ENCODE results near the gene KLK3. TPM values are rescaled to one million over a fixed set of nuclear protein-coding genes. Genes with fewer than 3 reads are reported as not detected.
A peak's percentile ranks its signal among the peaks of the same experiment; 100 is the strongest.

KLK3 gene
- total and polyA plus RNA-seq, 2 of the 13 experiments (the other 11 are each of a cell fraction or from before 2014, with no cell fraction given) = not detected

DNA sequence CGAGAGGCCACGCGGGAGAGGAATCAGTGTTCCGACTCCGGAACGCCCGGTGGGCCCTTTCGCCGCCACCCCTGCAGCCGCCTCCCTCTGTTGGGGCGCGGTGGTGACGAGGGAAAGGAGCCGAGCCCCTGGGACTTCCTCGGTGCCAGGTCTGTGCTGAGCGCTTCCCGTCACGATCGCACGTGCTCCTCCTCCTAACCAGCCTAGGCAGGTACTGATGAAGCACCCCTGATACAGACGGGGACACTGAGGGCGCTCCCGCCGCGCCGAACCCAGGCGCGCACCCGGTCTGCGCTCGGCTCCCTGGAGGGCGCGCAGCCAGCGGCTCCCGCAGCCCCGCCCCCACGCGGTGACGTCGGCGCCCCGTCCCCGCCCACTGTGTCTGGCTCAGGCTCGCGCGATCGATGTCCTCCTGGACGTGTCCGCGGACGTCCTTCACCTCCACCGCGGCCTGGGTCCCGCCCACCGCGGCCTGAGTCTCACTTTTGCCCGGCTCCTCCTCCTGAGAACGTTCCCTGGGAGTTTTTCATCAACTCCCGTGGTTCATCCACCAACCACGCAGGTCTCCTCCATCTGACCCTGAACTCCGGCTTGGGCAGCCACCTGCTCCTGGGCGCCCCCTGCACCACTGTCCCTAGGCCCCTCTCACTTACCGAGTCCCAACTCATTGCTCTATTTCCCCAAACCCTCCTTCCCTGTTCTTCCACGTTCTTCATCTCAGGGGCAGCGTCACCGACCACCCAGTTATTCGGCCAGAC is 18.8 kb upstream of the KLK3 start (continued):
- TF ChIP-seq, protein P1, sequence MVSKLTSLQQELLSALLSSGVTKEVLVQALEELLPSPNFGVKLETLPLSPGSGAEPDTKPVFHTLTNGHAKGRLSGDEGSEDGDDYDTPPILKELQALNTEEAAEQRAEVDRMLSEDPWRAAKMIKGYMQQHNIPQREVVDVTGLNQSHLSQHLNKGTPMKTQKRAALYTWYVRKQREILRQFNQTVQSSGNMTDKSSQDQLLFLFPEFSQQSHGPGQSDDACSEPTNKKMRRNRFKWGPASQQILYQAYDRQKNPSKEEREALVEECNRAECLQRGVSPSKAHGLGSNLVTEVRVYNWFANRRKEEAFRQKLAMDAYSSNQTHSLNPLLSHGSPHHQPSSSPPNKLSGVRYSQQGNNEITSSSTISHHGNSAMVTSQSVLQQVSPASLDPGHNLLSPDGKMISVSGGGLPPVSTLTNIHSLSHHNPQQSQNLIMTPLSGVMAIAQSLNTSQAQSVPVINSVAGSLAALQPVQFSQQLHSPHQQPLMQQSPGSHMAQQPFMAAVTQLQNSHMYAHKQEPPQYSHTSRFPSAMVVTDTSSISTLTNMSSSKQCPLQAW (CRISPR knock-in tag; IDR thresholded peaks at IDR 0.05) = no peak
- no peak for TF ChIP-seq ZNF772 (CRISPR knock-in tag; IDR thresholded peaks at IDR 0.05)
- TF ChIP-seq, protein P2, sequence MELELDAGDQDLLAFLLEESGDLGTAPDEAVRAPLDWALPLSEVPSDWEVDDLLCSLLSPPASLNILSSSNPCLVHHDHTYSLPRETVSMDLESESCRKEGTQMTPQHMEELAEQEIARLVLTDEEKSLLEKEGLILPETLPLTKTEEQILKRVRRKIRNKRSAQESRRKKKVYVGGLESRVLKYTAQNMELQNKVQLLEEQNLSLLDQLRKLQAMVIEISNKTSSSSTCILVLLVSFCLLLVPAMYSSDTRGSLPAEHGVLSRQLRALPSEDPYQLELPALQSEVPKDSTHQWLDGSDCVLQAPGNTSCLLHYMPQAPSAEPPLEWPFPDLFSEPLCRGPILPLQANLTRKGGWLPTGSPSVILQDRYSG (CRISPR knock-in tag; IDR thresholded peaks at IDR 0.05) = no peak
- TF ChIP-seq ZNF431 (CRISPR knock-in tag; IDR thresholded peaks at IDR 0.05; ENCODE audit: borderline replicate concordance, low read depth) = peak; percentile 60; the same call in 1 of the 2 replicates
- TF ChIP-seq, protein P3, sequence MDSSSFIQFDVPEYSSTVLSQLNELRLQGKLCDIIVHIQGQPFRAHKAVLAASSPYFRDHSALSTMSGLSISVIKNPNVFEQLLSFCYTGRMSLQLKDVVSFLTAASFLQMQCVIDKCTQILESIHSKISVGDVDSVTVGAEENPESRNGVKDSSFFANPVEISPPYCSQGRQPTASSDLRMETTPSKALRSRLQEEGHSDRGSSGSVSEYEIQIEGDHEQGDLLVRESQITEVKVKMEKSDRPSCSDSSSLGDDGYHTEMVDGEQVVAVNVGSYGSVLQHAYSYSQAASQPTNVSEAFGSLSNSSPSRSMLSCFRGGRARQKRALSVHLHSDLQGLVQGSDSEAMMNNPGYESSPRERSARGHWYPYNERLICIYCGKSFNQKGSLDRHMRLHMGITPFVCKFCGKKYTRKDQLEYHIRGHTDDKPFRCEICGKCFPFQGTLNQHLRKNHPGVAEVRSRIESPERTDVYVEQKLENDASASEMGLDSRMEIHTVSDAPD (CRISPR knock-in tag; IDR thresholded peaks at IDR 0.05) = no peak
- no peak for TF ChIP-seq HNRNPK (IDR thresholded peaks at IDR 0.05; ENCODE audit: low read depth, low read length, poor library complexity, severe bottlenecking)
- no peak for TF ChIP-seq GATAD2A (CRISPR knock-in tag; IDR thresholded peaks at IDR 0.05)
- TF ChIP-seq EHMT2 (IDR thresholded peaks at IDR 0.05; ENCODE audit: borderline replicate concordance, low read depth, low read length) = no peak
- no peak for TF ChIP-seq KLF13 (CRISPR knock-in tag; IDR thresholded peaks at IDR 0.05)
- TF ChIP-seq RCOR2 (CRISPR knock-in tag; IDR thresholded peaks at IDR 0.05) = no peak
- peak; percentile 78; the same call in 1 of the 2 replicates for TF ChIP-seq ZNF335 (CRISPR knock-in tag; IDR thresholded peaks at IDR 0.05)
- peak; percentile 64 for TF ChIP-seq SP5 (CRISPR knock-in tag; IDR thresholded peaks at IDR 0.05; ENCODE audit: borderline replicate concordance, low read depth)
- TF ChIP-seq CC2D1A (CRISPR knock-in tag; IDR thresholded peaks at IDR 0.05) = no peak
- TF ChIP-seq, protein P4, sequence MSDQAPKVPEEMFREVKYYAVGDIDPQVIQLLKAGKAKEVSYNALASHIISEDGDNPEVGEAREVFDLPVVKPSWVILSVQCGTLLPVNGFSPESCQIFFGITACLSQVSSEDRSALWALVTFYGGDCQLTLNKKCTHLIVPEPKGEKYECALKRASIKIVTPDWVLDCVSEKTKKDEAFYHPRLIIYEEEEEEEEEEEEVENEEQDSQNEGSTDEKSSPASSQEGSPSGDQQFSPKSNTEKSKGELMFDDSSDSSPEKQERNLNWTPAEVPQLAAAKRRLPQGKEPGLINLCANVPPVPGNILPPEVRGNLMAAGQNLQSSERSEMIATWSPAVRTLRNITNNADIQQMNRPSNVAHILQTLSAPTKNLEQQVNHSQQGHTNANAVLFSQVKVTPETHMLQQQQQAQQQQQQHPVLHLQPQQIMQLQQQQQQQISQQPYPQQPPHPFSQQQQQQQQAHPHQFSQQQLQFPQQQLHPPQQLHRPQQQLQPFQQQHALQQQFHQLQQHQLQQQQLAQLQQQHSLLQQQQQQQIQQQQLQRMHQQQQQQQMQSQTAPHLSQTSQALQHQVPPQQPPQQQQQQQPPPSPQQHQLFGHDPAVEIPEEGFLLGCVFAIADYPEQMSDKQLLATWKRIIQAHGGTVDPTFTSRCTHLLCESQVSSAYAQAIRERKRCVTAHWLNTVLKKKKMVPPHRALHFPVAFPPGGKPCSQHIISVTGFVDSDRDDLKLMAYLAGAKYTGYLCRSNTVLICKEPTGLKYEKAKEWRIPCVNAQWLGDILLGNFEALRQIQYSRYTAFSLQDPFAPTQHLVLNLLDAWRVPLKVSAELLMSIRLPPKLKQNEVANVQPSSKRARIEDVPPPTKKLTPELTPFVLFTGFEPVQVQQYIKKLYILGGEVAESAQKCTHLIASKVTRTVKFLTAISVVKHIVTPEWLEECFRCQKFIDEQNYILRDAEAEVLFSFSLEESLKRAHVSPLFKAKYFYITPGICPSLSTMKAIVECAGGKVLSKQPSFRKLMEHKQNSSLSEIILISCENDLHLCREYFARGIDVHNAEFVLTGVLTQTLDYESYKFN (CRISPR knock-in tag; conservative IDR thresholded peaks at IDR 0.05) = no peak
- TF ChIP-seq CREB1 (IDR thresholded peaks at IDR 0.05) = peak; percentile 50; the same call in 1 of the 2 replicates
- TF ChIP-seq CREB1 (CRISPR knock-in tag; IDR thresholded peaks at IDR 0.05) = no peak
- TF ChIP-seq ZNF709 (CRISPR knock-in tag; IDR thresholded peaks at IDR 0.05) = no peak
- no peak for TF ChIP-seq GTF2F1 (IDR thresholded peaks at IDR 0.05; ENCODE audit: low read length)
- TF ChIP-seq NCOA5 (CRISPR knock-in tag; IDR thresholded peaks at IDR 0.05) = no peak
- TF ChIP-seq PHF8 (CRISPR knock-in tag; IDR thresholded peaks at IDR 0.05) = peak; percentile 53
- TF ChIP-seq SRY (CRISPR knock-in tag; IDR thresholded peaks at IDR 0.05) = 0 out of 2 replicates have a peak, but pooled peaks have one; percentile 27
- TF ChIP-seq, protein P5, sequence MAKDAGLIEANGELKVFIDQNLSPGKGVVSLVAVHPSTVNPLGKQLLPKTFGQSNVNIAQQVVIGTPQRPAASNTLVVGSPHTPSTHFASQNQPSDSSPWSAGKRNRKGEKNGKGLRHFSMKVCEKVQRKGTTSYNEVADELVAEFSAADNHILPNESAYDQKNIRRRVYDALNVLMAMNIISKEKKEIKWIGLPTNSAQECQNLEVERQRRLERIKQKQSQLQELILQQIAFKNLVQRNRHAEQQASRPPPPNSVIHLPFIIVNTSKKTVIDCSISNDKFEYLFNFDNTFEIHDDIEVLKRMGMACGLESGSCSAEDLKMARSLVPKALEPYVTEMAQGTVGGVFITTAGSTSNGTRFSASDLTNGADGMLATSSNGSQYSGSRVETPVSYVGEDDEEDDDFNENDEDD (CRISPR knock-in tag; IDR thresholded peaks at IDR 0.05; ENCODE audit: borderline replicate concordance) = 0 out of 2 replicates have a peak, but pooled peaks have one; percentile 22

Measured in HepG2 (cell line).